ENCODE results near the gene OGFOD3. TPM values are rescaled to one million over a fixed set of nuclear protein-coding genes. Genes with fewer than 3 reads are reported as not detected.
A peak's percentile ranks its signal among the peaks of the same experiment; 100 is the strongest.
"Not testable (repeated sequence)": the region's sequence is repeated elsewhere in the genome, so short reads cannot be mapped to it uniquely, and the experiment has no call there.

The OGFOD3 gene
- total RNA-seq, 2 experiments from 2014 or later, result 22.0 to 25.0 TPM

GRCh38 chr17:82463391-82463790 is 45.0 kb upstream of the OGFOD3 start:
- ChIA-PET CTCF (interaction anchor here (1.6 kb wide), 1 partner anchor 163 kb away, joined by 3 read pairs; no protein-coding TSS in a partner anchor), POLR2A (no interaction called here)
- intact Hi-C loops (cut with micrococcal nuclease), result no loop called here
- ATAC-seq, result no peak
- no peak overlapping the region for H3K4me3 Mint-ChIP-seq
- H3K36me3 Mint-ChIP-seq (ENCODE audit: low read depth), result peaks cover 29% of the 10 kb centered on the region
- DNase-seq, result no peak
- H3K27ac Mint-ChIP-seq, result peak overlapping the region; percentile 55
- no peaks in the 10 kb centered on the region for H3K27me3 Mint-ChIP-seq
- H3K4me1 Mint-ChIP-seq (ENCODE audit: low read depth), result peaks cover 8% of the 10 kb centered on the region
- H3K9me3 Mint-ChIP-seq, result no peaks in the 10 kb centered on the region
- no peak for TF ChIP-seq CTCF (IDR thresholded peaks at IDR 0.05)

DNA sequence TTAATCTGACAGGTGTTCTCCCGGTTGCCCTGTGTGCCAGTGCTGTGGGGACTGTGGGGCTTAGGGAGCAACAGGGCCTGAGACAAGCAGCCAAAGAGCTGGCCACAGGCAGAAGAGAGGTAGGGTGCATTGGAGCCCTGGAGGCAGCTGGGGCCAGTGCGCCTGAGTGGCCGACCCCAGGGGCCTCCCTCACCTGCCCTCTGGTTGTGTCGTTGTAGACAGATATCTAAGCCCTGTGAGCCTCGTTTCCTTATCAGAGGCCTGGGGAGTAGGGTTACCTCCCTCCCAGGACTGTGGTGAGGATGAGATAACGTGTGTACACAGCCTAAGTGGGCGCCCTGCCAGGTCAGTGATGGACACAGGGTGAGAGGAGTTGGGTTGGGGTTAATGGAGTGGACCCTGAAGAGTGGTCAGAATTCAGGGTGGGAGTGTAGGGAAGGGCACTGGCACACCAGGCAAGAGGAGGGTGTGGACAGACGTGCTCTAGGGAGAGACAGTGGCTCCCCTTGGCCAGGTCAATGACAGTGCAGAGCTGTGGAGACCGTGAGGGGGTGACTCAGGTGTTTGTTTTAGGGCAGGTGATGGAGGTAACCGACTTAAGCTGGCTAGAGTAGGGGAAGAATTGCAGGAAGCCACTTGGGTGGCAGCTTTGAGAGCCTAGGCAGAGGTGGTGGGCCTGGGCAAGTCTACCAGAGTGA is 43.6 kb upstream of the OGFOD3 start:
- TF ChIP-seq CTCF (IDR thresholded peaks at IDR 0.05), result no peak
- Mint-ChIP-seq H3K27ac (no peak overlapping the region), H3K4me1 (ENCODE audit: low read depth) (peaks cover 17% of the 10 kb centered on the region), H3K27me3 (no peaks in the 10 kb centered on the region), H3K9me3 (no peaks in the 10 kb centered on the region), H3K4me3 (no peak overlapping the region), H3K36me3 (ENCODE audit: low read depth) (peaks cover 27% of the 10 kb centered on the region)
- DNase-seq, result no peak
- ChIA-PET CTCF (interaction anchor here (1.3 to 1.6 kb wide), 2 partner anchors 92 to 162 kb away, joined by 3 to 5 read pairs; no protein-coding TSS in a partner anchor), POLR2A (interaction anchor here (1.0 kb wide), 2 partner anchors 13 to 23 kb away, joined by 3 to 4 read pairs; no protein-coding TSS in a partner anchor)
- ATAC-seq, result no peak
- intact Hi-C loops (cut with micrococcal nuclease), result no loop called here

GRCh38 chr17:82459936-82460335 is 41.5 kb upstream of the OGFOD3 start:
- Mint-ChIP-seq H3K4me3 (peak overlapping the region; percentile 3), H3K4me1 (ENCODE audit: low read depth) (peaks cover 20% of the 10 kb centered on the region), H3K36me3 (ENCODE audit: low read depth) (peaks cover 20% of the 10 kb centered on the region)
- H3K27me3 Mint-ChIP-seq; intact Hi-C loops (cut with micrococcal nuclease); DNase-seq; H3K9me3 Mint-ChIP-seq; H3K27ac Mint-ChIP-seq; CTCF ChIA-PET; ATAC-seq: not testable (repeated sequence)
- POLR2A ChIA-PET, result interaction anchor here (1.1 to 3.2 kb wide), 3 partner anchors 11 to 231 kb away, joined by 3 to 27 read pairs (median 4); no protein-coding TSS in a partner anchor

DNA sequence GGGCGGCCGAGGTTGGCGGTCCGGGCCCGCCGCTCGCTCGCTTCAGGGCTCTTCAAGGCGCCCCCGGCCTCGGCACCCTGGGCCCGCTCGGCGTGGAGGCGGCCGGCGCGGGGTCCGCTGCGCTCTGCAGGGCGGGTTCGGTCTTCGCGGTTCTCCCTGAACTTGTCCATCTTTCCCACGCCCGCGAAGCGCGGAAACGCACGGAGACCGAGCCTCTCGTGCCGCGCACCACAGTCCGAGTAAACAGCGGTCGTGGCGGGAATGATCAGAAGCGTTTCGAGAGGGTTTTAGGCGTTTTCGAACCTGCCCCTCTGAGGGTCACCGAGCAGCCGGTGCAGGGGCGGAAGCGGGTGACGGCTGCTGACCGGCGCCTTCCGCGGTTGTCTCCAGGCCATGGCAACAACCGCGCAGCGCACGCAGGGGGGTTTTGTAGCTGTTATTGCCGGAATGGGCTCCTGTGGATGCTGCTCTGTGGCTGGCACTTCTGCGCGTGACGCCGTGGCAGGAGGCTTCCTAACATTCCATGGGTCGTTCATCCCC is 40.6 kb upstream of the OGFOD3 start:
- intact Hi-C loops (cut with micrococcal nuclease), result no loop called here
- no peak for TF ChIP-seq CTCF (IDR thresholded peaks at IDR 0.05)
- H3K4me3 Mint-ChIP-seq, result peak overlapping the region; percentile 79
- H3K4me1 Mint-ChIP-seq (ENCODE audit: low read depth), result peaks cover 17% of the 10 kb centered on the region
- no peaks in the 10 kb centered on the region for H3K27me3 Mint-ChIP-seq
- peak overlapping the region; percentile 78 for H3K27ac Mint-ChIP-seq
- ATAC-seq, result no peak
- ChIA-PET POLR2A (interaction anchor here (3.2 kb wide), 1 partner anchor 10 kb away, joined by 27 read pairs; no protein-coding TSS in a partner anchor), CTCF (no interaction called here)
- H3K36me3 Mint-ChIP-seq (ENCODE audit: low read depth), result peaks cover 14% of the 10 kb centered on the region
- no peaks in the 10 kb centered on the region for H3K9me3 Mint-ChIP-seq
- peak; percentile 45 for DNase-seq

DNA sequence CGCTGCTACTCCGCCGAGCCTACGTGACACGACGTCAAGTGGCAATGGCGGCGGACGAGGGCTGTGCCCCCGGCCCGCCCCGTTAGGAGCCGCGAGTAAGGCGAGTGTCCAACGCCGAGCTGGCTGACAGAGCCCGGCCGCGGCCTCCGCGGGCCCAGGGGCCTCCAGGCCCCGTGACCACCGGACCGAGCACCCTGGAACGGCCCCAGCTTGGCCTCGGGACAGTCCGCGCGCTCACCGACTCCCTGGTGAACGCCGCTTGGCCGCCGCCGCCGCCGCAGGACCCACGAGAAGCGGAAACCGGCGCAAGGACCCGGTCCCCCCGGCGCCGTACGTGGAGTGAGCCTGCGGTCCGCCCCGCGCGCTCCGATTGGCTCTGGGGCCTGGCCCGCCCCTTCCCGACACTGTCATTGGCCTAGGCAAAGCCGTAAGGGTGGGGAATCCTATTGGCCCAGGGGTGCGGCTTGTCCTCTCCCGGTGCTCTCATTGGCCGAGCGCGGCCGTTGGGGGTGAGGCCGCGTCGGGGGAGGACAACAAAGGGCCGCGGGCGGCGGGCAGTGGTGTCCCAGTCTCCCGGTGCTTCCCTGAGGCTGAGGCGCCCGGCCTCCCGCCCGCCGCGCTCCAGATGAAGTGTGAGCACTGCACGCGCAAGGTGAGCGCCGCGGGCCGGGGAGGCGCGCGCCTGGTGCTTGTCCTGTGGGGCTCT is 39.9 kb upstream of the OGFOD3 start, which contains the start of gene NARF:
Gene NARF, plus strand, starts transcription at position 563 of the 706 bp plus-strand sequence. Its CDS starts 63 bp downstream, at position 626.
- H3K27me3 Mint-ChIP-seq, result no peaks in the 10 kb centered on the region
- DNase-seq, result peak; percentile 97
- intact Hi-C loops (cut with micrococcal nuclease), result no loop called here
- peak within 1 kb of the TSS; percentile 95 for H3K27ac Mint-ChIP-seq
- ChIA-PET CTCF (no interaction called here), POLR2A (interaction anchor here (0.7 to 3.2 kb wide), 8 partner anchors 9 to 258 kb away, joined by 3 to 27 read pairs (median 4); partner anchors contain the start of genes FN3KRP and FOXK2)
- ATAC-seq, result peak; percentile 98
- TF ChIP-seq CTCF (IDR thresholded peaks at IDR 0.05), result no peak
- H3K36me3 Mint-ChIP-seq (ENCODE audit: low read depth), result peaks cover 7% of the 10 kb centered on the region
- peaks cover 17% of the 10 kb centered on the region for H3K4me1 Mint-ChIP-seq (ENCODE audit: low read depth)
- no peaks in the 10 kb centered on the region for H3K9me3 Mint-ChIP-seq
- peak within 1 kb of the TSS; percentile 79 for H3K4me3 Mint-ChIP-seq

Measured in activated CD8-positive, alpha-beta T cell treated with anti-CD3 and anti-CD28 coated beads for 36 hours (primary cell).